NCI-H460 (cell line): Measurements from ENCODE around the gene ARSG. TPM values are rescaled to one million over a fixed set of nuclear protein-coding genes. Genes with fewer than 3 reads are reported as not detected.

ENCODE experiments used
- DNase-seq: peaks from one replicate; pipeline ENCODE4 v3.0.0-alpha.2; 2016; ENCODE audit warnings: low read depth; ENCODE audit errors: extremely low read depth
- total RNA-seq: library from RNA; depleted of rRNA; stranded (reverse); fragments of >200 nt; shearing (Covaris generic); gene quantifications from 2 replicates; pipeline ENCODE4 v1.2.3, GENCODE V29; 2014

ARSG gene
- total RNA-seq, 1 experiment from 2014 or later, result 11.5 TPM

- DNase-seq, result no peak
Measured at GRCh38 chr17:68441070-68441770, 149.9 kb downstream of the ARSG start.

DNA sequence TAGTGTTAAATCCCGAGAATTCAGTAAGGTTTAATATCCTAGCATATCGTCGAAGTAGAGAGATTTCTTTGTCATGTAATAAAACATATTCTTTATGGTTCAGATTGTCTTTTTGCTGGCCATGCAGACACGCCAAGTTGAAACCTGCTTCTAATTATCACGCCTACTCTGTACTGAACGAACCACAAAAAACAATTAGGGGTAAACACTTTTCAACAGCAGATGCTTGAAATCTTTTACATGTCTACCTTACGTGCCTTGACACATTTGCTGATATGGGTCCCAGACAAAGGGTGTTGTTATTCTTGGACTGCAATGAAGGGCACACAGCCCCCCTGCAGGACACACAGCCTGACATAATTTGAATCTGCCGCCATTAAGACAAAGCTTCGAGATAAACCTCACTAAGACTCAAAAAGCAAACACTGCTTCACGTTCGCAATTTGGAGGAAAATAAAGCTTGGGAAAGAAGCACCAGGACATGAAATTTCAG, 152.7 kb downstream of the ARSG start:
- DNase-seq, result no peak

DNA sequence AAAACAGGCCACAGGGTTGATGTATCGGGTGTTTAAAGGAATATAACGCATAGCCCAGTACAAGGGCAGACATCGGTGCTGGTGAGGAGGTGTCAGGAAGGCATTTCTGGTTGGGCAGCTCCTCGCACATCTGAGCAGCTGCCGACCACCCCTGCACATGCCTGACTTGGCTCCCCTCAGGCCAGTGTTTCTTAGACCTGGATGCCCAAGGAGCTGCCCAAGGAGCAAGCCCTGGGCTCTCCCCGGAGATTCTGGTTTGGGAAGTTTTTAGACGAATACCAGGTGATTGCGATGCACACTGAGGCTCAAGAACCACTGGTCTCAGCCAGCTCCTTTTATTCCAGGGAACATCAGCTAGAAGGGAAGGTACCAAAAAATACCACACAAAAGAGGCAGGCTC, 154.4 kb downstream of the ARSG start:
- DNase-seq, result no peak

DNA sequence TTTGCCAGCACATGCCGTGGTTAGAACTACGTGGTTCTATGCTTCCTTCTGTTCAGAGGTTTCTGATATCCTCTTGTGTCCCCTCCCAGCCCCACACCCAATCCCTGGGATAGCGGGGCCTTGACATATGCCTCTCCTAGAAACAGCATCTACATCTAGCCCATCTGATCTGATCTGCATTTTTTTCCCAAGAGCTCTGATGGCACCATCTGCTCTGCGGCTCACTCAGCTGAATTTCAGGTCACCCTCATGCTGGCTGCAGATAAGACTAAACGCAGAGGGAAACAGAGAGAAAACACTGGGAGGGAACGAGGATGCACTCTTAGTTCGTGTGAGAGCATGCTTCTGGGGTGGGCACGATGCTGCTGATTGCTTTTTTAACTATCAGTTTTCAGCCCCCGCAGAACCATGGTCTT, 155.3 kb downstream of the ARSG start:
- no peak for DNase-seq

DNA sequence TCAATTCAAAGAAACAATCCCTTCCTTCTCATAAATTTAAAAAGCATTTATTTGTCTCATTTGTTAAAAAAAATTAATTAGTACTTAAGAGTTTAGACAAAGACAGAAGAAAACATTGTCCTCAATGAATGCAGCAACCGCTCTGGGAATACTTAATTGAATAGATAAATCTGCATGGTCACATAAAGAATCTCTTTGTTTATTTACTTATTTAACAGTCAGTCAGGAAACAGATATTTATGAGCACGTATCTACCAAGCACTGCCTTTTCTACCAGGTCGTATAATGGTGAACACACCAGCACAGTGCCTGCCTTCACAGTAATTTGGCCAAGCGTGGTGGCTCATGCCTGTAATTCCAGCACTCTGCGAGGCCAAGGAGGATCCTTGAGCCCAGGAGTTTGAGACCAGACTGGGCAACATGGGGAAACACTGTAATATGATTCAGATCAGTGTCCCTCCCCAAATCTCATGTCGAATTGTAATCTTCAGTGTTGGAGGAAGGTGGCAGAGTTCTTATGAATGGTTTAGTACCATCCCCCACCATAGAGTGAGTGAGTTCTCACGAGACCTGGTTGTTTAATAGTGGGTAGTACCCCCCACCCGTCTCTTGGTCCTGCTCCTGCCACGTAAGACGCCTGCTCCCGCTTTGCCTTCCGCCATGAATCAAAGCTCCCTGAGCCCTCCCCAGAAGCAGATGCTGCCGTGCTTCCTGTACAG, 157.9 kb downstream of the ARSG start:
- no peak for DNase-seq

DNA sequence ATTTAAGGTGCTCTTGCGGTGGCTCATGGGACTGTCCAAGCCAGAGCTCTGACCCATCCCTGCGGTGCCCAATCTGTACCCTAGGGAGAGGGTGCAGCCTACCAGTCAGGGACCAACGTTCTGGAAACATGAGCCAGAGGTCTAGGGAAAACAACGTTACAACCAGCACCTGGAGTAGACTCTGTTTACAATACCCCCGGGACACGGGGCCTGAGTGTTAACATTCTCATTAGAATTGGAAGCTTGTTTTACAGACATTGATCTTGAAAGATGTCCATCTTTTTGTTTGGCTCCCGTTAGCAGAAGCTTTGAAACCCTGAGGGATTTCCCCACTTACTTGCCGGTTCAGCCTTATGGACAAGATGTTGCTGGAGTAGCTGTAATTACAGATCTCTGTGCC, 159.1 kb downstream of the ARSG start:
- DNase-seq, result no peak

- no peak for DNase-seq
Measured at GRCh38 chr17:68450801-68451200, 159.5 kb downstream of the ARSG start.

DNA sequence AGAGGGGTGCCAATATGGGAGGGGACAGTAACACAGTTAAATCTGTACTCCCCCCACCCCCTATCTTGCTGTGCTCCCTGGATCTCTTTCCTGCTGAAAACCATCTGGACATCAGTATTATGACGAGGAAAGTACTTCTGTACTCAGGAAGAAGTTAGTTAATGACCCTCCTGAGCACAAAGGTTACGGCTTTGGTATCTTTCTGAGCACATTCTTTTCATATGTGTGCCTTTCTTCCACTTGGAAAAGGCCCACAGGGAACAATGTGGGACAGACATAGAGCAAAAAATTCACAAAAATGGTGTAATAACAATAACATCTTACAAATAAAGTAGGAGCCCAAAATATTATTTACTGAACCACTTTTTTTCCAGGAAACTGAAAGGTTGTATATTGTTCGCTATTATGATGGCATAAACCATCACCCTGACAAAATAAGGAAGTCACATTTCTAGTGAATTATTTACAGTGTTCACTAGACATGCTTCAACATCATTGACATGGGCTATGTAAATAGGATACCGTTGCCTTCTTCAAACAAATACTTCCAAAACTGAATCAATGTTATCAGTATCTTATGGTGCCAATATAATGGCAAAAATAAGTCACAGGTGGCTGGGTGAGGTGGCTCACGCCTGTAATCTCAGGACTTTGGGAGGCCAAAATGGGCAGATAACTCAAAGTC, 160.5 kb downstream of the ARSG start:
- no peak for DNase-seq

- DNase-seq, result no peak
Measured at GRCh38 chr17:68452724-68453290, 161.5 kb downstream of the ARSG start.

DNA sequence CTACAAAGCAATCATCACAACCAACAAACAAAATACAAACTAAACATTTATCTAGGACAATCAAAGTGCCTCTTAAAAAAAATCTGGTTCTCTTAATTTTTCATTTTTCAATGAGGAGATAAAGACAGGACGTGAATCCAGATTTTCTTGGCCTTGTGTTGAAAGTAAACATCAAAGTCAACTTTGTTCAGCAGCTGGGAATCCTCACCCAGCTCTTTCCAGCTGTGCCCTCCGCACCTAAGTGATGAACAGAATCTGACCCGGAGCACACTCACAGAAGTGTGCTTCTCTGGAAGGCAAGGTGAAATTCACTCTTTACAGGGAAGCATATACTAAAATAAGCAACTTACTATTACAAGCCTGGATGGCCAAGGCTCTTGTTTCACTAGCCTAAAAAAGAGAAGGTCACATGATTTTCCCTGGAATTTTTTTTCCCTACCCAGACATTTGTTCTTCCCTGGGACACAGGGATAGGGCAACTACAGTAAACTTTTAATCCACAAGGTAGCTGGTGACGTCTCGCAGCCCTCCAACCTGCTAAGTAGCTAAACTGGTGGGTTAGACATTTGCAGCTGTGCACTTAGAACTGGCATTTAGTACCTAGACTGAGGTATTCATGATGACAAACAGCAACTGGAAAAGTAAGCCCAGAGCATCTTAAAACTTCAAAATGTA, 162.8 kb downstream of the ARSG start:
- no peak for DNase-seq

GRCh38 chr17:68455901-68456338, 164.6 kb downstream of the ARSG start:
- no peak for DNase-seq

- DNase-seq, result peak; percentile 73
Measured at GRCh38 chr17:68456339-68457167, 165.3 kb downstream of the ARSG start.

DNA sequence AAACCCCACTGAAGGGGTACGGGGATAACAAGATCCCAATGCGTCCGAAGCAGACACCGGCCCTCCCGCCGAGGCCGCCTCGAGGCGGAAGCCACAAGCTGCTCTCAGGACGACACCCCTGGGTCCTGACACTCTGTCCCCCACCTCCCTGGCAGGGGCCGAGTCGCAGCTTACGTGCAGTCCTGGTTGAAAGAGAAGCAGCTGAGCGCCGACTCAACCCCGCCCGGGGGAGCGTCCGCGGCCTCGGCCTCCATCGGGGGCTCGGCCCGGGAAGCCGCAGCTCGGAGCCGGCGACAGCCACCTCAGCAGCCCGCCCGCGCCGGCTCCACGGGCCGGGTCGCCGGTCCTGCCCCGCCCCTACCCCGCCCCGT, 165.9 kb downstream of the ARSG start, which contains the start of gene WIPI1:
Gene WIPI1 (minus strand): TSS at position 329 of the 371 bp plus-strand sequence. CDS start 75 bp downstream, at position 254.
- no peak for DNase-seq

DNA sequence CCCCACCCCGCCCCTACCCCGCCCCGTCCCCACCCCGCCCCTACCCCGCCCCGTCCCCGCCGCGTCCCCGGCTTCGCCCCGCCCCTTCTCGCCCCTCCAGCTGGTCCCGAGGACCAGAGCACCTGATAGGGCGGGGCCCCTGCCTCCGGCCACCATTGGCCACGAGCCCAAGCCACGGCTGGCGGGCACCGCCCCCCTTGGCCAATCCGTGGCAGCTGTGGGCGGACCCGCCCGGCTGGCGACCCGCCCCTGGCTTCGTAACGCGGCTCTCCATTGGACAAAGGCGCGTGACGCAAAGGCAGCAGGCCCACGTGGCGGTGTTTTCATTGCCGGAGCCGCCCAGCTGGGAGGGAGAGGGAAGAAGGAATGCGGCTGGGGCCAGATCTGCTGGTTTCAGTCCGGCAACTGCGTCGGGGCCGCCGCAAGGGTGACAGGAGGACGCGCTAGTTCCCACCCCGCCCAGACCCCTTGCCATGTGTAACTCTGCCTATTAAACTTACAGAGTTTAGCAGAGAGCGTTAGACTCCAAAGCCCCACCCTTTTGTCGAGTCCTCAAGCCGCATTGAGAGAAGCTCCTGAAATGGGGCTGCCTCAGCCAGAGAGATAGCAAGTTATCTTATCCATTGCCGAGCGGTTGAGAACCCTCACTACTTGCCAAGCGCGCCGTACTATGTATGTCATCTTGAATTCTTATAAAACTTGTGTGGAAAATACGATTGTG, 166.4 kb downstream of the ARSG start:
- peak; percentile 98 for DNase-seq

- no peak for DNase-seq
Measured at GRCh38 chr17:68458260-68459036, 167.2 kb downstream of the ARSG start.

- DNase-seq, result no peak
Measured at GRCh38 chr17:68459037-68459639, 167.8 kb downstream of the ARSG start.

DNA sequence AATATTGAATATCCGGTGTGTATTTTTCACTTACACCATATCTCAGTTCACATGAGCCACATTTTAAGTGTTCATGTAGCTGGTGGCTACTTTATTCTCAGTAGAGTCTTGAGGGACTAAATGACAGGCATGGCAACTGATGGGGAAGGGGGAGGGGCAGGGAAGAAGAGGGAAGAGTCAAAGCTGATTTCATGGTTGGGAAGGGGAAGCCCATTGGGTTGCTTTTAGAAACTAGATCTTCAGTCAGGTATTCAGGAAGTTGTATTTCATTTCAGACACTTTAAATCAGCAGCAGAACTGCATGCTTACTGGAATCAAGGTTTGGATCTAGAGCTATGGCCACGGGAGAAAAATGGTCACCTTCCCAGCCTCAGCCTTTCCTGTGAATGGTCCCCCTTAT, 168.9 kb downstream of the ARSG start:
- no peak for DNase-seq

DNA sequence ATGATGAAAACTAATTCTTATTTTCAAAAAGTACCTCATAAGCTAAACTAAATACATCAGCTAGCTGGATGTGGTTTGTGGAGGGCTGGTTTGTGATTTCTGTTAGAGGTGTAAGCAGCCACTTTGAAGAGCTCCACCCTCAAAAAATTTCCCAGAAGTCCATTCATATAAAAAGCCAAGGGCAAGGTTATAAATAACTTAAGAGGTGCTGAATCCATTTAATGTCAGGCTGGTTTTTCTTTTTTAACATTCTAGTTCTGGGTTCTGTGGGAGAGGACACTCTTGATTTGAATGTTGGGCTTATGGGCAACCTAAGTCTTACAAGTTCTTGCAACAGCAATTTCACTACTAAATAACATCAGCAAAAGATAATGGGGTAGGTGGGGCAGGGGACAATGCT, 169.4 kb downstream of the ARSG start:
- no peak for DNase-seq
